Activated CD8-positive, alpha-beta T cell treated with anti-CD3 and anti-CD28 coated beads for 36 hours (primary cell): Measurements from ENCODE around the gene TNFRSF6B. TPM values are rescaled to one million over a fixed set of nuclear protein-coding genes. Genes with fewer than 3 reads are reported as not detected.

Experiments
- ATAC-seq: fragments of 200-7000 bp; cut with Tn5 transposase; one replicate; pipeline ENCODE4 v1.10.0; 2021; ENCODE audit warnings: mild to moderate bottlenecking, moderate library complexity
- CTCF ChIA-PET: fragments of 350-600 bp; sonication (Branson Sonifier 250); formaldehyde crosslinking; loops from one replicate; lab custom pipeline; 2021; ENCODE audit warnings: antibody characterized with exemption; lab: Charles Lee
- POLR2A ChIA-PET: fragments of 350-600 bp; sonication (Branson Sonifier 250); formaldehyde crosslinking; loops from one replicate; lab custom pipeline; 2021; ENCODE audit warnings: antibody characterized with exemption; lab: Charles Lee
- DNase-seq: peaks from one replicate; pipeline ENCODE4 v3.0.0-alpha.2; 2020
- H3K27ac Mint-ChIP-seq: one replicate; pipeline ENCODE4 v1.8.0; 2021; ENCODE audit warnings: mild to moderate bottlenecking, mixed read lengths
- H3K27me3 Mint-ChIP-seq: one replicate; pipeline ENCODE4 v1.8.0; 2021; ENCODE audit warnings: mixed read lengths
- H3K36me3 Mint-ChIP-seq: one replicate; pipeline ENCODE4 v1.8.0; 2021; ENCODE audit warnings: low read depth, mixed read lengths
- H3K4me1 Mint-ChIP-seq: one replicate; pipeline ENCODE4 v1.8.0; 2021; ENCODE audit warnings: low read depth, mixed read lengths
- H3K4me3 Mint-ChIP-seq: one replicate; pipeline ENCODE4 v1.8.0; 2021; ENCODE audit warnings: mild to moderate bottlenecking, moderate library complexity, mixed read lengths
- H3K9me3 Mint-ChIP-seq: one replicate; pipeline ENCODE4 v1.8.0; 2021; ENCODE audit warnings: mixed read lengths
- CTCF ChIP-seq: fragments of 200-600 bp; IDR thresholded peaks from one replicate; pipeline ENCODE4 v1.8.0; 2022; ENCODE audit warnings: antibody characterized with exemption, mild to moderate bottlenecking
- intact Hi-C: fragments of 100-400 bp; cut with micrococcal nuclease; formaldehyde crosslinking; loops from one replicate; pipeline ENCODE4 v1.10.0; 2022
- total RNA-seq, 2 experiments: library from RNA; stranded (reverse); gene quantifications; one replicate each; pipeline ENCODE4 v1.2.3, GENCODE V29; 2021

The TNFRSF6B gene
- total RNA-seq, 2 experiments from 2014 or later = not detected

- H3K27ac Mint-ChIP-seq = no peak overlapping the region
Measured at GRCh38 chr20:63691711-63692435, 4.6 kb upstream of the TNFRSF6B start.

GRCh38 chr20:63692436-63693082 lies 3.9 kb upstream of the TNFRSF6B start:
- POLR2A ChIA-PET = no interaction called here
- peaks cover 13% of the 10 kb centered on the region for H3K4me1 Mint-ChIP-seq
- ATAC-seq (no peak), DNase-seq (no peak)
- H3K4me3 Mint-ChIP-seq = no peak overlapping the region
- no peaks in the 10 kb centered on the region for H3K9me3 Mint-ChIP-seq
- peak overlapping the region; percentile 30 for H3K27ac Mint-ChIP-seq
- no peaks in the 10 kb centered on the region for H3K27me3 Mint-ChIP-seq
- H3K36me3 Mint-ChIP-seq = peaks cover 16% of the 10 kb centered on the region
- TF ChIP-seq CTCF = no peak
- CTCF ChIA-PET = no interaction called here
- intact Hi-C loops = no loop called here

More at GRCh38 chr20:63691711-63692435, 4.6 kb upstream of the TNFRSF6B start:
- DNase-seq = no peak
- no peak for TF ChIP-seq CTCF
- POLR2A ChIA-PET = no interaction called here
- ATAC-seq = no peak
- H3K9me3 Mint-ChIP-seq = no peaks in the 10 kb centered on the region
- no peak overlapping the region for H3K4me3 Mint-ChIP-seq
- no peaks in the 10 kb centered on the region for H3K27me3 Mint-ChIP-seq
- peaks cover 10% of the 10 kb centered on the region for H3K4me1 Mint-ChIP-seq
- peaks cover 16% of the 10 kb centered on the region for H3K36me3 Mint-ChIP-seq
- intact Hi-C loops = no loop called here
- CTCF ChIA-PET = interaction anchor here (1.0 kb wide), 1 partner anchor 15 kb away, joined by 3 read pairs; no protein-coding TSS in a partner anchor

GRCh38 chr20:63693083-63693732 lies 3.2 kb upstream of the TNFRSF6B start:
- TF ChIP-seq CTCF = no peak
- Mint-ChIP-seq H3K36me3 (peaks cover 18% of the 10 kb centered on the region), H3K4me1 (peaks cover 16% of the 10 kb centered on the region), H3K27me3 (no peaks in the 10 kb centered on the region), H3K4me3 (no peak overlapping the region), H3K27ac (peak overlapping the region; percentile 30), H3K9me3 (no peaks in the 10 kb centered on the region)
- ATAC-seq (no peak), DNase-seq (no peak)
- ChIA-PET POLR2A (no interaction called here), CTCF (no interaction called here)
- intact Hi-C loops = no loop called here

- CTCF ChIA-PET = no interaction called here
- TF ChIP-seq CTCF = no peak
- H3K27me3 Mint-ChIP-seq = no peaks in the 10 kb centered on the region
- peaks cover 18% of the 10 kb centered on the region for H3K36me3 Mint-ChIP-seq
- peaks cover 21% of the 10 kb centered on the region for H3K4me1 Mint-ChIP-seq
- intact Hi-C loops = no loop called here
- no peaks in the 10 kb centered on the region for H3K9me3 Mint-ChIP-seq
- ATAC-seq (no peak), DNase-seq (no peak)
- POLR2A ChIA-PET = interaction anchor here (0.7 to 1.0 kb wide), 2 partner anchors 36 to 123 kb away, joined by 3 read pairs; partner anchors contain the start of gene RTEL1
- peak overlapping the region; percentile 83 for H3K27ac Mint-ChIP-seq
- peak overlapping the region; percentile 41 for H3K4me3 Mint-ChIP-seq
Measured at GRCh38 chr20:63693733-63694583, 2.5 kb upstream of the TNFRSF6B start.
